Transverse colon (tissue), 4 donors: Measurements from ENCODE around the gene DAW1. TPM values are rescaled to one million over a fixed set of nuclear protein-coding genes. Genes with fewer than 3 reads are reported as not detected.

Experiments used
- DNase-seq: peaks from one replicate; pipeline ENCODE4 v3.0.0-alpha.2; 2019
- H3K27ac ChIP-seq, 4 donors: fragments of 200-600 bp; sonication (generic); 2 replicates each; pipeline ENCODE4 v1.5.1; 2016 to 2018; ENCODE audit warnings: inconsistent platforms in 4 of 4
- H3K27me3 ChIP-seq: fragments of 200-600 bp; sonication (generic); 2 replicates; pipeline ENCODE4 v1.5.1; 2017; ENCODE audit warnings: inconsistent platforms
- H3K36me3 ChIP-seq, 4 donors: fragments of 200-600 bp; sonication (generic); 2 replicates each; pipeline ENCODE4 v1.5.1; 2017 to 2019; ENCODE audit warnings: inconsistent platforms in 4 of 4
- H3K4me1 ChIP-seq, 4 donors: fragments of 200-600 bp; sonication (generic); 2 replicates each; pipeline ENCODE4 v1.5.1; 2017 to 2020; ENCODE audit warnings: inconsistent platforms in 4 of 4
- H3K4me3 ChIP-seq, 4 donors: fragments of 200-600 bp; sonication (generic); 1 replicate in 1 of 4; 2 replicates in 3 of 4; pipeline versions ENCODE4 v1.5.1 to v1.6.1; 2017 to 2019; ENCODE audit warnings: inconsistent platforms in 4 of 4
- H3K9me3 ChIP-seq, 2 donors: fragments of 200-600 bp; sonication (generic); 2 replicates each; pipeline ENCODE4 v1.5.1; 2017 to 2019; ENCODE audit warnings: inconsistent platforms in 2 of 2
- EP300 ChIP-seq: sonication (generic); formaldehyde crosslinking; IDR thresholded peaks from one replicate; pipeline ENCODE4 v1.6.1; 2017; ENCODE audit warnings: antibody characterized with exemption, low read depth
- POLR2A ChIP-seq: fragments of 450-650 bp; IDR thresholded peaks from one replicate; pipeline ENCODE4 v1.6.1; 2016; ENCODE audit warnings: antibody characterized with exemption, mild to moderate bottlenecking, moderate library complexity
- POLR2AphosphoS5 ChIP-seq, 3 donors: sonication (generic); formaldehyde crosslinking; IDR thresholded peaks; one replicate each; pipeline ENCODE4 v1.6.1; 2016; ENCODE audit warnings: antibody characterized with exemption in 3 of 3
- WGBS, 2 donors: methylation state at CpG; one replicate each; pipeline ENCODE4 v1.1.5; 2018; ENCODE audit warnings: low coverage in 1 of 2; 5-methylcytosine and 5-hydroxymethylcytosine counted together
- in situ Hi-C, 4 donors: fragments of 200-750 bp; cut with MboI; loops; one replicate each; pipeline versions ENCODE4 v1.15.0 to v1.15.1; 2017; ENCODE audit warnings: low sequenced_read_pairs in 3 of 4, low pct_ligation_motif_present in 1 of 4, low pct_unique_long_range_greater_than_20kb in 1 of 4
- intact Hi-C: fragments of 100-400 bp; cut with DNase I; formaldehyde crosslinking; loops from one replicate; pipeline ENCODE4 v1.15.1; 2023; ENCODE audit warnings: low total_unique reads
- small RNA-seq, 4 donors: library from RNA; depleted of rRNA; stranded (forward); fragments of <200 nt; gene quantifications; one replicate each; pipeline ENCODE3, GENCODE V24; 2016
- total RNA-seq, 4 donors: library from RNA; depleted of rRNA; stranded (reverse); fragments of >200 nt; gene quantifications; one replicate each; pipeline ENCODE4 v1.1.0, GENCODE V29; 2016
- TF ChIP-seq, protein P1 (sequence below), 5 experiments: fragments of 200-600 bp in 3 of 5; fragments of 450-650 bp in 2 of 5; sonication (generic) in 3 of 5; IDR thresholded peaks; 1 replicate in 2 of 5; 2 replicates in 3 of 5; pipeline ENCODE4 v1.5.1; 2016 to 2017; ENCODE audit warnings: antibody characterized with exemption in 5 of 5, inconsistent platforms in 3 of 5, mild to moderate bottlenecking in 2 of 5, moderate library complexity in 1 of 5

Gene DAW1
- total RNA-seq, 4 donors from 2014 or later: not detected

DNA sequence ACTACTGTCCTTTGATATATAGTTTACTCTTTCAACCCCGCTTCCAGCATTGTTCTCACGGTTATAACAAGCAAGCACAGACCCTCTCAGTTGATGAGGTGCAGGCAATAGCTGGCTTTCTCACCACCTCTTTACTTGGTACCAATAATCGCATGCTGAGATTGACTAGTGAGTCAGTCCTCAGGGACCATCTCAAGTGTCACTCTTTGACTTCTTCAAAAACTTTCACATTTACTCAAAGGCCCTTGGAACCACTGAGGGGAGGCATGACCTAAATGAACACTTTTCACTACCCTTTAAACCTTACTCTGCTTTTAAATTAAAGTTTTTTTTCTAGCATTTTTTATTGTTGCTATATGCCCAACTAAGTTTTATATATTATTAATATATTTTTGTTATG lies 101.8 kb downstream of the DAW1 start:
- no peak overlapping the region for H3K4me3 ChIP-seq
- 75% methylated on average over 3 of the region's 3 CpGs; no CpG with 5 or more reads in 1 of the 2 donors for WGBS, 2 donors
- intact Hi-C loops: no loop called here
- H3K27me3 ChIP-seq: no peaks in the 10 kb centered on the region
- no peaks in the 10 kb centered on the region for H3K4me1 ChIP-seq
- H3K27ac ChIP-seq: no peak overlapping the region
- no peak for TF ChIP-seq POLR2AphosphoS5 (IDR thresholded peaks at IDR 0.05)
- no peak for TF ChIP-seq EP300
- TF ChIP-seq, protein P1, sequence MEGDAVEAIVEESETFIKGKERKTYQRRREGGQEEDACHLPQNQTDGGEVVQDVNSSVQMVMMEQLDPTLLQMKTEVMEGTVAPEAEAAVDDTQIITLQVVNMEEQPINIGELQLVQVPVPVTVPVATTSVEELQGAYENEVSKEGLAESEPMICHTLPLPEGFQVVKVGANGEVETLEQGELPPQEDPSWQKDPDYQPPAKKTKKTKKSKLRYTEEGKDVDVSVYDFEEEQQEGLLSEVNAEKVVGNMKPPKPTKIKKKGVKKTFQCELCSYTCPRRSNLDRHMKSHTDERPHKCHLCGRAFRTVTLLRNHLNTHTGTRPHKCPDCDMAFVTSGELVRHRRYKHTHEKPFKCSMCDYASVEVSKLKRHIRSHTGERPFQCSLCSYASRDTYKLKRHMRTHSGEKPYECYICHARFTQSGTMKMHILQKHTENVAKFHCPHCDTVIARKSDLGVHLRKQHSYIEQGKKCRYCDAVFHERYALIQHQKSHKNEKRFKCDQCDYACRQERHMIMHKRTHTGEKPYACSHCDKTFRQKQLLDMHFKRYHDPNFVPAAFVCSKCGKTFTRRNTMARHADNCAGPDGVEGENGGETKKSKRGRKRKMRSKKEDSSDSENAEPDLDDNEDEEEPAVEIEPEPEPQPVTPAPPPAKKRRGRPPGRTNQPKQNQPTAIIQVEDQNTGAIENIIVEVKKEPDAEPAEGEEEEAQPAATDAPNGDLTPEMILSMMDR (IDR thresholded peaks at IDR 0.05): no peak
- no peak for TF ChIP-seq POLR2A
- DNase-seq: no peak
- in situ Hi-C loops: no loop called here
- no peaks in the 10 kb centered on the region for H3K9me3 ChIP-seq
- no peaks in the 10 kb centered on the region for H3K36me3 ChIP-seq

Small RNA genes lying within 50 kb of the gene (small RNA-seq; reads per million reads assigned to genes)
- gene RF00402: 0 reads per million in 4 donors

Other genes with a start within 250 kb of the DAW1 start
- gene SCYGR5, start 204.8 kb upstream of the DAW1 start, total RNA-seq: not detected
- gene SLC19A3, start 153.6 kb upstream of the DAW1 start, total RNA-seq: 10 to 100 TPM in 1 of 4 donors, 1 to 10 TPM in 3; 4.2 to 24.9 (median 7.3) TPM
- gene SCYGR6, start 146.9 kb upstream of the DAW1 start, total RNA-seq: not detected
- not detected for gene SCYGR7, start 143.3 kb upstream of the DAW1 start, total RNA-seq
- gene SCYGR8, start 125.7 kb upstream of the DAW1 start, total RNA-seq: not detected
- gene CCL20, start 57.8 kb upstream of the DAW1 start, total RNA-seq: 10 to 100 TPM in 1 of 4 donors, 1 to 10 TPM in 2, not detected in 1; 4.5 to 70.7 (median 9.3) TPM